Cardiac fibroblast (primary cell): ENCODE measurements around the gene ADH5.
A peak's percentile ranks its signal among the peaks of the same experiment; 100 is the strongest.

Experiments used
- DNase-seq, 2 donors: peaks; one replicate each; pipeline versions ENCODE4 v3.0.0 to v3.0.0-alpha.2; 2010; ENCODE audit warnings: low read depth in 2 of 2
- H3K4me3 ChIP-seq, 2 donors: replicated peaks in 1 of 2; 1 replicate in 1 of 2; 2 replicates in 1 of 2; pipeline ENCODE4 v1.5.1; 2011; ENCODE audit warnings: low read depth in 2 of 2, low read length in 2 of 2, mild to moderate bottlenecking in 2 of 2, moderate library complexity in 1 of 2
- CTCF ChIP-seq: IDR thresholded peaks from one replicate; pipeline ENCODE4 v1.5.1; 2011; ENCODE audit warnings: low read depth, mild to moderate bottlenecking, low read length, inconsistent platforms

The ADH5 gene

GRCh38 chr4:99022566-99022965, 66.0 kb downstream of the ADH5 start:
- DNase-seq: no peak
- peak overlapping the region; percentile 33 to 40 for H3K4me3 ChIP-seq
- no peak for TF ChIP-seq CTCF

- no peak for DNase-seq
- no peak overlapping the region for H3K4me3 ChIP-seq
- no peak for TF ChIP-seq CTCF
These were observed 67.2 kb downstream of the ADH5 start for GRCh38 chr4:99021386-99021785.
